CD4-positive, alpha-beta T cell treated with Interleukin-6 at 100 ng/mL for 8 hours (primary cell): ENCODE measurements around the gene ALDH16A1.
A peak's percentile ranks its signal among the peaks of the same experiment; 100 is the strongest.
"Not testable (repeated sequence)": the region's sequence is repeated elsewhere in the genome, so short reads cannot be mapped to it uniquely, and the experiment has no call there.

ENCODE experiments used
- DNase-seq: peaks from one replicate; pipeline ENCODE4 v3.0.0-alpha.2; 2020; ENCODE audit warnings: mixed read lengths, low spot score

The ALDH16A1 gene

DNA sequence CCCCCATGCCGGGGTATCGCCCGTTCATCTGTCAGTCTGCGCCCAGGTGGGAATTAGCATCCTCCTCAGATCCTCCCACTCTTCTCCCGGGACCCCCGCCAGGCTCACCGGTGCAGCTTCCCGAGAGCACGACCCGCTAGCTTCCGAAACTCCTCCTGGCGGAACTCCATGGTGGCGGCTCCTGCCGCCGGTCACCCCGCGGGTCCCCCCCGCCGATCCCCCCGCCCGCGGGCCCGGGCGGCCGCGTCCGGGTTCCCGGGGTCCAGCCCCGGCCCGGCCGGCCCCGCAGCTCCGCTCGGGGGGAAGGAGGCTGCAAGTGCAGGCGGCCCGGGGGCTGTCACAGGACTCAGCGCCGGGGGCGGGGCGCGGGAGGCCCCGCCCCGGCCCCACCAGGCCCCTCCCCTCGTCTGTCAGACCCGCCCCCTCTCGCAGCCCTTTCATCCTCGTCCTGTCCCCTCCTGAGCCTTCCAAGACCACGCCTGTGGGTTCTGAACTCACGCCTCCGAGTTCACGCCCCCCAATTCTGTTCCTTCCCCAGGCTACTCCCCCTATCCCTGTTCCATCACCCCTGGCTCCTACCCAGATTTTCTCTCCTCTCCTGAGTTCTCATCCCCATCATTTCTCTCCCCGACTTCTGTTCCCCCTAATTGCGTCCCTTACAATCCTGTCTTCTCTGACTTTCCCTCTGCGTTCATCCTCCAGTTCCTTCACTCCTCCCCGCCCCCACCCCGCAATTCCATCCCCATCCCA lies 11.6 kb upstream of the ALDH16A1 start, which contains the start of gene SLC17A7:
Gene SLC17A7, minus strand, starts transcription at position 318 of the 750 bp plus-strand sequence. Its CDS starts 148 bp downstream, at position 170.
- DNase-seq, result peak; percentile 8

DNA sequence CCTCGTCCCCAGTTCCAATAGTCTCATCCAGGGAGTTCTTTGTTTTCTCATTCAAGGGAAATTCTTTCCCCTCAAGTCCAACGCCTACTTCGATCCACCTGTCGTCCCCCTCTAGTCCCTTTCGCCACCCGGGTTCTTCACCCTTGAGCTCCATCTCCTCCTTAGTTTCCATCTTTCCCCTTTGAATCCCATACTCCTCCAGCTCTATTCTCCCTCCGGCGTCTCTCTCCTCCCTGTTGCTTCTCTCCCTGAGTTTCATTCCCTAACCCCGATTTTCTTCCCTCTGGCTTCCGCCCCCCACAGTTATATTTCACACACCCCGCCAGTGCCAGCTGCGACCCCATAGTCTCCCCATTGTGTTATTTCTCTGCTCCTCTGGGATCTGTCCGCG lies 11.1 kb upstream of the ALDH16A1 start:
- DNase-seq, result no peak

- DNase-seq, result no peak
These were observed 10.7 kb upstream of the ALDH16A1 start for GRCh38 chr19:49442354-49442753.

DNA sequence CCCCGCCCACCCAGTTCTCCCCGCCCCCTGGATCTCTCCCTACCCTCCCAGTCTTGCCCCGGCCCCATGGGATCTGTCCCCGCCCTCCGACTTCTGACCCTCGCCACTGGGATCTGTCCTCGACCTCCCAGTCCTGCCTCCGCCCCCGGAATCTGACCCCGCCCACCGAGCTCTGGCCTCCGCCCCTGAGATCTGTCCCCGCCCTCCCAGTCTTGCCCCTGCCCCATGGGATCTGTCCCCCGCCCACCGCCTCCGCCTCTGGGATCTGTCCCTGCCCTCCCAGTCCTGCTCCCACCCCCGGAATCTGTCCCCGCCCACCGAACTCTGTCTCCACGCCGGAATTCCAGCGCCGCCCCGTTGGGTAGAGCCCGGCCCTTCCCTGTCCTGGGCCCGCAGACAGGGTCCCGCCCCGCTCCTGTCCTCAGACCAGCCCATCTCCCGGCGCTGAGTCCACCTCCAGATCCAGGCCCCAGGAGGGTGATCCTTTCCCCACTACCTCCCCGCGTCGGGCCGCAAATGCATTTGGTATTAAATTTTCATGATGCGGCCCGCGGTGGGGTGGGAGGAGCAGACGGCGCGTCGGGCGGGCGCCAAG lies 10.2 kb upstream of the ALDH16A1 start:
- peak; percentile 24 for DNase-seq

- peak; percentile 92 for DNase-seq
These were observed 9.5 kb upstream of the ALDH16A1 start for GRCh38 chr19:49443366-49444099.

DNA sequence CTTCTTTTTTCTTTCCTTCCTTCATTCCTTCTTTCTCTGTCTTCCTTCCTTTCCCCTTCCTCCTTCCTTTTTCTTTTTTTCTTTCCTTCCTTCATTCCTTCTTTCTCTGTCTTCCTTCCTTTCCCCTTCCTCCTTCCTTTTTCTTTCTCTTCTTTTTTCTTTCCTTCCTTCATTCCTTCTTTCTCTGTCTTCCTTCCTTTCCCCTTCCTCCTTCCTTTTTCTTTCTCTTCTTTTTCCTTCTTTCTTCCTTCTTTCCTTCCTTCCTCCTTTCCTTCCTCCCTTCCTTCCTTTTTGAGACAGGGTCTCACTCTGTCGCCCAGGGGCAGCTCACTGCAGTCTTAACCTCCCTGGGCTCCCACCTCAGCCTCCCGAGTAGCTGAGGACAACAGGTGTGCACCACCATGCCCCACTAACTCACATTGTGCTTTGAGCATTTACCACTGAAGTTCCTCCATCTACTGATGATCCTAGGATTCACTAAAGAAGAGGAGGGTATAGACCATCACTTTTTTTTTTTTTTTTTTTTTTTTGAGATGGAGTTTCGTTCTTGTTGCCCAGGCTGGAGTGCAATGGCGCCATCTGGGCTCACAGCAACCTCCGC lies 8.8 kb upstream of the ALDH16A1 start:
- not testable (repeated sequence) for DNase-seq

DNA sequence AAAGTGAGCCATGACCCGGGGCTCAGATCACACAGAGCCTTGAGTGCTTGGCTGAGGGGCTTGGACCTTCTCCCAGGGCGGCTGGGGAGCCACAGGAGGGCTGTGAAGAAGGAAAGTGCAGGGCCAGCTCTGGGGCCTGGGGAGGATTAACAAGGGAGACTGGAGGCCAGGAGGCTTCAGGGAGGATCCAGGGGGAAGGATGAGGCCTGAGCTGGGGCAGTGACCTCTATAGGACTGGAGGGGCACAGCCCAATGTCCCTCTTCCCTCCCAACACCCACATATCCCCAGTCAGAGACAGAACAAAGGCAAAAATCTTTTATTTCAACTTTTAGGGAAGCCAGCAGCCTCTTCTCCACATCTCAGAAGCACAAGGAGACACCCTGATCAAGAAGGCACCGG lies 7.0 kb upstream of the ALDH16A1 start:
- no peak for DNase-seq

DNA sequence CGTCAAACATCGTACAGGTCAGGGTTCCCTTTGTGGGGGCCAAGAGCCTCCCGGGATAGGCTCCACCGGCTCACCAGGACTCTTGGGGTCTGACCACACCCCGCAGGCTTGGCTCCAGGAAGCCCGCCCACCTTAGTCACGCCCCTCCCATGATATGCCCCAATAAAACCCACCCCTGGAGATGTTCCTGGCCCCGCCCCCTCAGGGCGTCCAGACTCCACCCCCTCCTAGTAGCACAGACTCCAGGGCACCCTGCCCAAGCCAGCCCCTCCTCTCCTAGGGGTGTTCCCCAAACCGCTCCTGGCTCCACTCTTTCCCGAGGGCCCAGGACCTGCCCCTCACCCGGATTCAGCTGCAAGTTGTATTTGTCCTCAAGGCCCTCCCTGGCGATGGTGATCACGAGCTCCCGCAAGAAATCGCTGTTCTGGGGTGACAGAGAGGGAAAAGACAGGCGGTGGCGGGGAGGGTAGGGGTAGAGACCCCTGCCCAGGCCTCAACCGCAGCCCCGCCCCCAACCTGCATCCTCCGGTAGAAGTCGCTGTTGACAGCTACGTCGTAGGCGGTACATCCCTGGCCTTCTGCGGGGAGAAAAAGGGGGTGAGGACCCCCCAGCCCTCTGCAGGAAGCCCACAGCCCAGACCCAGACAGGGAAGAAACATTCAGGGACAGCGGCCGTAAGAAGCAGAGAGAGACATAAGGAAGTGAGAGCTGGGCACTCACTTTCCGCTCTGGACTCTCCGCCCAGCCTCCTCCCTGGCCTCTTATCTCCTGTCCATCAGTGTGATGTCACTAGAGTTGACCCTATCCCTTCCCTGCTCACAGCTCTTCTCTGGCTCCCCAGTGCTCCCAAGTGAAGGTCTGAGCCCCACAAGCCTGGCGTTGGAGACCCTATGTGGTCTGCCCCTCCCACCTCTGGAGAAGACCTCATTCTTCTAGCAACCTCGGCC lies 5.3 kb upstream of the ALDH16A1 start:
- no peak for DNase-seq

DNA sequence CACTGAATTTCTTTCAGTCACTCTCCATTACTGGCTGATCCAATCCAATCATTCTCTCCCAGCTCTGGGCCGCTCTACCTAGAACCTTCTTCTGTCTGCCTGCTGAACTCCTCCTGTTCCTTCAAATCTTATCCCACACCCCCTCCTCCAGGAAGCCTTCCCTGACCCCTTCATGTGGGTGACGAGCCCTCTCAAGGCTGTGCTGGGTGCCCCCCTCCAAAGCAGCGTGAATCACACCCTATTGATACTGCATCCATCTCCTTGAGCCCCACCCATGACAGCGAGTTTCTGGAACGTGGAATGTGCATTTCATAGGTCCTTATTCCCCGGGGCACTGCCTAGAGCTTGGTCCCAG lies 4.6 kb upstream of the ALDH16A1 start:
- no peak for DNase-seq

- DNase-seq, result no peak
These were observed 2.6 kb upstream of the ALDH16A1 start for GRCh38 chr19:49450405-49450804.

- DNase-seq, result peak; percentile 98
These were observed 1.4 kb upstream of the ALDH16A1 start, which contains the start of gene PIH1D1 for GRCh38 chr19:49451430-49452181. PIH1D1 (minus strand) TSS chr19:49451814; CDS start chr19:49451574, 240 bp downstream.

DNA sequence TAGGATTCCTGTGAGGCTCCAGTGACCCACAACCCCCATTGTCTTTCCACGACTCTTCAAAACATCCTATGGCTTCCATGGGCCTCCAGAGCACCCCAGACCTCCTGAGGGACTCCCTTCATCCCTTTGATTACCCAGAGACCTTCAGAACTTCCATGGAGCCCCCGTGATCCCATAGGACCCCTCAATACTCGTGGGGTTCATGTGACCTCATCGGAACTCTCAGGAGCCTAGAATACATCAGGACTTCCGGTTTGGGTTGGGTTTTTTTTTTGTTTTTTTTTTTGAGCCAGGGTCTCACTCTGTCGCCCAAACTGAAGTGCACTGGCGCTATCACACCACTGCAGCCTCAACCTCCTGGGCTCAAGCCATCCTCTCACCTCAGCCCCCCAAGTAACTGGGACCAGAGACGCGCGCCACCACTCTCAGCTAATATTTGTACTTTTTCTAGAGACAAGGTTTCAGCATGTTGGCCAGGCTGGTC lies 774 bp downstream of the ALDH16A1 start:
- no peak for DNase-seq

DNA sequence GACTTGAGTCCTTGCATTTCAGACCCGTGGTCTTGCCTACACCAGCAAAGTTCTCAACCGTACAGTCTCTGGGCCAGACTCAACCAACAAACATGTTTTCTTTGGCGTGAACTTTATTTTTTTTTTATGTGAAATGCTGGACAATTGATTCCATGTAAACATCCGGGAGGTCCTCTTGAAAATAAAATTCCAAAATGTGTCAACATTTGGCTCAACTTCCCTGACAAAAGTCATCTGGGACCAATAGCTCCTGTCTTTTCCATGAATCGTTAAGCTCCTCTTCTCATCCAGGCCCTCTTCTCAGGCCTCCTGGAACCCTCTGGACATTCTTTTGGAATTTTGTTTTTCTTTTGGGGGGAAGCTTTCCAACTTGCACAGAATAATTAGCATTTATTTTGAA lies 2.7 kb downstream of the ALDH16A1 start:
- no peak for DNase-seq

- DNase-seq, result no peak
These were observed 3.3 kb downstream of the ALDH16A1 start for GRCh38 chr19:49456326-49456725.

- DNase-seq, result no peak
These were observed 5.5 kb downstream of the ALDH16A1 start for GRCh38 chr19:49458567-49458903.

GRCh38 chr19:49459388-49459787 lies 6.4 kb downstream of the ALDH16A1 start:
- no peak for DNase-seq

DNA sequence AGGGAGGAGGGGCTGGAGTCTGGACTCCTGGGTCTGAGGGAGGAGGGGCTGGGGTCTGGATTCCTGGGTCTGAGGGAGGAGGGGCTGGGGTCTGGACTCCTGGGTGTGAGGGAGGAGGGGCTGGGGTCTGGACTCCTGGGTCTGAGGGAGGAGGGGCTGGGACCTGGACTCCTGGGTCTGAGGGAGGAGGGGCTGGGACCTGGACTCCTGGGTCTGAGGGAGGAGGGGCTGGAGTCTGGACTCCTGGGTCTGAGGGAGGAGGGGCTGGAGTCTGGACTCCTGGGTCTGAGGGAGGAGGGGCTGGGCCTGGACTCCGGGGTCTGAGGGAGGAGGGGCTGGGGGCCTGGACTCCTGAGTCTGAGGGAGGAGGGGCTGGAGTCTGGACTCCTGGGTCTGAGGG lies 8.1 kb downstream of the ALDH16A1 start:
- DNase-seq, result not testable (repeated sequence)

DNA sequence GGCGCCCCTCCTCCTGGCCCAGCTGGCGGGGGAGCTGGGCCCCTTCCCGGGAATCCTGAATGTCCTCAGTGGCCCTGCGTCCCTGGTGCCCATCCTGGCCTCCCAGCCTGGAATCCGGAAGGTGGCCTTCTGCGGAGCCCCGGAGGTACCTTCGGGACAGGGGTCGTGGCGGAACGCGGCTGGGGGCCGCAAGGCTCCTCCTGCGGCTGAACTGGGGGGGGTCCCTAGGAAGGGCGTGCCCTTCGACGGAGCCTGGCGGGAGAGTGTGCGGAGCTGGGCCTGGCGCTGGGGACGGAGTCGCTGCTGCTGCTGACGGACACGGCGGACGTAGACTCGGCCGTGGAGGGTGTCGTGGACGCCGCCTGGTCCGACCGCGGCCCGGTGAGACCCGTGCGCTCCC lies 8.6 kb downstream of the ALDH16A1 start:
- DNase-seq, result no peak

DNA sequence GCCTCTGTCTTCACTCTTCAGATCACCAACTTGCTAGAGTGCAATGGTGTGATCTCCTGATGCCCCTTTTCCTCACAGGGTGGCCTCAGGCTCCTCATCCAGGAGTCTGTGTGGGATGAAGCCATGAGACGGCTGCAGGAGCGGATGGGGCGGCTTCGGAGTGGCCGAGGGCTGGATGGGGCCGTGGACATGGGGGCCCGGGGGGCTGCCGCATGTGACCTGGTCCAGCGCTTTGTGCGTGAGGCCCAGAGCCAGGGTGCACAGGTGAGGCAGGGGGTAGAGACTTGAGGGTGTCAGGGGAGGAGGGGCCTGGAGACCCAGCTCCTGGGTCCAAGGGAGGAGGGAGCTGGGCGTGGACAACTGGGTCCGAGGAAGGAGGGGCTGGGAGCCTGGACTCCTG lies 9.5 kb downstream of the ALDH16A1 start:
- DNase-seq, result no peak

- DNase-seq, result no peak
These were observed 11.1 kb downstream of the ALDH16A1 start for GRCh38 chr19:49463960-49464740.
